DMS153 treated with DMSO at 0.1 percent for 48 hours (cell line): Measurements from ENCODE around the gene RSPH9.

ENCODE experiments used
- DNase-seq: peaks from one replicate; lab custom pipeline; 2025; ENCODE audit not compliant: unreplicated experiment; lab: John Stamatoyannopoulos, UW

The RSPH9 gene

DNA sequence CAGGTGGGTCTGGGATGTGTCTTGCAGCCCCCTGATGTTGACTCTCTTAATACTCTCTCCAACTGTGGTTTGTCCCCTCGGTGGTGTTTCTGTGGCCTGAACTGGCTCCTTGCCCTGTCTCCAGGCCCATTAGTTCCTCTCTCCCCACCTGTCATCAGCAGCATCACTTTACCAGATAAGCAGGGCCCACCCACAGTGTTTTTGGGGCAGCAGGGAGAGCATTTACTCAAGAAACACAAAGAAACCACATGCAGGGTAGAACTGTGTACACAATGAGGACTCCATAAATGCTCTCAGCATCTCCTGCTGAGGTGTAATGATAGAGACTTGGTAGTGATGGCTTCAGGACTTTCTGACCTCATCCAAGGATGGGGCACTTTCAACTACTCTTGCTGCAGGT lies 62.9 kb downstream of the RSPH9 start:
- no peak for DNase-seq

DNA sequence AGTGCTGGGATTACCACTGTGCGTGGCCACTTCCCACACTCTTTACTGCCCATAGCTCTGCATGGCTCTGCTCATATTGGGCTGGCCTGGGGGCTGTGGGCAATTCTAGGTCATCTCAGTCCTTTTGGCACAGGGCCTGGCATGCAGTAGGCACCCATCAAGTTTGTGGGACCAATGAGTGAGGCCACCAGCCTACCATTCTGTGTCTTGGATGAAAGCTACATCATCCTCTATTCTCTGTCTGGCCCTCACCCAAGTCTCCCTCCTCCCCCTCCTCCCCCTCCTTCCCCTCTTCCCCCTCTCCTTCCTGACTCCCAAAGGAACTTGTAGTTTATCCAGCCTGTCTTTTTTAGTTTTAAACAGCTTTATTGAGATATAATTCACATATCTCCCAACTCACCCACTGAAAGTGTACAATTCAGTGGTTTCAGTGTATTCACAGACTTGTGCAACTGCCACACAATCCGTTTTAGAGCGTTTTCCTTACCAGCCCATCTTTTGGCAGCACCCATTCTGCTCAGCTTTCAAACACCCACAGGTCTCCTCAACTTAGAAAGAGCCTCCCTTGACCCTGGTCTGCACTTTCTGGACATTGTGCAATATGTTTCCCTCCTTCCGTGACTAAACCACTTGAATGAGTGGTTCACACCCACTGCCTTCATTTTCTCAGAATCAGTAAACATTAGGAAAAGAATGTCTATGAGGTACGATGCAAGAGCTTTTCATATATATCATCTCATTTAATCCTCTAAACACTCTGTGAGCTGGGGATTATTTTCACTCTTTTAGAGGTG lies 64.2 kb downstream of the RSPH9 start:
- DNase-seq: no peak

DNA sequence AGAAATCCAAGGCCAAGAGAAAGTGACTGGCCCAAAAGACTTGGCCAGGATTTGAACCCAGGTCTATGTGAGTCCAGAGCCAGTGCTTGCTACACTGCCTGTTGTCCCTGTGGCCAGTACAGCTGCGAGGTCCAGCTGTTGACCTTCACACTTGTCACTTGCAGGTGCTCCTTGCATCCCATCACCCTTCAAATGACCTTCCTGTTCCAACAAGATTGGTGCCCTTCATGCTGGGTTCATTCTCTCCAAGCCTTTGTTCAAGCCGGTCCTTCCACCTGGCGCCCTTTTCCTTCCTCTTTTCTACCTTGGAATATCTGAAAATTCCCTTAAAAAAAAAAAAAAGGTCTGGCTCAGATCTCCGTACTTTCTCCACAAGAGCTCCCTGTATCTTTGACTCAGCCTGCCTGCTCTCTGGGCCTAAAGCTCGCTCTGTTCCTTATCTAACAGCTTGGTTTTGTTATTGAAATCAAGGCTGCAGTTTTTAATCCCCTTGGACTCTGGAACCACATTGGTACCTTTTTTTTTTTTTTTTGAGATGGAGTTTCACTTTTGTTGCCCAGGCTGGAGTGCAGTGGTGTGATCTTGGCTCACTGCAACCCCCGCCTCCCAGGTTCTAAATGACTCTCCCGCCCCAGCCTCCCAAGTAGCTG lies 64.9 kb downstream of the RSPH9 start:
- no peak for DNase-seq

DNA sequence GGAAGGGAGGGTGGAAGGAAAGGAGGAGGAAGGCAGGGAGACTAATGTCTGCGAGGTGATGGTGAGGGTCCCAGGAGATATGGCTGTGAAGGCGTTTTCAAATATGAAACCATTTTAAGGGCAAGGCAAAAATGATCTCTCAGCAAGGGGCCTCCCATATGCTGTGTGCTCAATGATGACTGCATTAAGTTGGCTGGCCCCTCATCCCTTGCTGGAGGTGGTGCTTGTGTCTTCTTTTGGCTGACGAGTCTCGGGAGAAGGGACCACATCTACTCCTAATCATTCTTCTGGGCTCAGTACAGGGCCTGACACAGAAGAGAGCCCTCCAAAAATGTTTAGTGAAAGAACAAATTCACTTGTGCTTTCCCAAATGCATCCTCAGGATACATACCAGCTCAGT lies 65.7 kb downstream of the RSPH9 start:
- DNase-seq: no peak

DNA sequence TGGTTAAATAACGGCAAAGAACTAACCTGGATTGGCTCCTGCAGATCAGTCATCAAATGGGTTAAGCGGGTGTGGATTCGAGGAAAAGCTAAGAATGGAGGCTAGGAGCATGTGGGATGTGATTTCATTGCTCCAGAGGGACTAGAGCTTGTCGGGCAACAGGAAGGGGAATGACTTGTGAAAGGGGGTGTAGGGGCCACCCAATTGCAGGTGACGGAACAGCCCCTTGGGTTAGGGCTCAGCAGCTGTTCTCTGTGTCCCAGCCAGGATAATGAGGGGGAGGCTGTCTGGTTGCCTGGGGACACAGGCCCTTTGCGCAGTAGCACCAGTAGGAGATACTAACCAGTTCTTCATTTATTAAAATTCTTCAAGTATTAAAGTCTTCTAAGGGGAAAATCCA lies 67.7 kb downstream of the RSPH9 start:
- DNase-seq: no peak

DNA sequence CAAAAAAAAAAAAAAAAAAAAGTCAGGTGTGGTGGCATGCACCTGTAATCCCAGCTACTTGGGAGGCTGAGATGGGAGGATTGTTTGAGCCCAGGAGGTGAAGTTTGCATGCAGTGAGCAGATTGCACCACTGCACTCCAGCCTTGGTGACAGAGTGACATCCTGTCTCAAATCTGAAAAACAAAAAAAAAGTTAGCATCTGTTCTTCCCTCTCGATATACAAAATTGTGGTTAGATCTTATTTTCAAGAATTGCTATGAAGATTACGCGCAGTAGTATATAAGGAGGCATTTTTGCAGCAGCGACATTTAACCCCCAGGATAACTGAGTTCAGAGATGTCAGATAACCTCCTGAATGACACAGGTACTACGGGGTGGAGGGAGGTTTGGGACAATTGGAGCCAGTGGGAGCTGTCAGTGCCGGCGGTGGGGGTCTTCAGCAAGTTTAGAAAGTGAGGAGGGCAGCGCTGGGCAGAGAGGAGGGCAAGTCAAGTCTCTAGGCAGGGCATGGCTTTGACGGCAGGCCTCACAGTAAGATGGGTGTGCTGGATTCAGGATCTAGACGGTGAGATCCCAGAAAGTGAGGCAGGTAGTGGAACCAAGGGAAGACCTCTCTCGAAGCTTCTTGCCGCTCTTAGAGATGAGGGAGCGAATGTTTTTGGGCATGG lies 68.9 kb downstream of the RSPH9 start:
- DNase-seq: no peak

DNA sequence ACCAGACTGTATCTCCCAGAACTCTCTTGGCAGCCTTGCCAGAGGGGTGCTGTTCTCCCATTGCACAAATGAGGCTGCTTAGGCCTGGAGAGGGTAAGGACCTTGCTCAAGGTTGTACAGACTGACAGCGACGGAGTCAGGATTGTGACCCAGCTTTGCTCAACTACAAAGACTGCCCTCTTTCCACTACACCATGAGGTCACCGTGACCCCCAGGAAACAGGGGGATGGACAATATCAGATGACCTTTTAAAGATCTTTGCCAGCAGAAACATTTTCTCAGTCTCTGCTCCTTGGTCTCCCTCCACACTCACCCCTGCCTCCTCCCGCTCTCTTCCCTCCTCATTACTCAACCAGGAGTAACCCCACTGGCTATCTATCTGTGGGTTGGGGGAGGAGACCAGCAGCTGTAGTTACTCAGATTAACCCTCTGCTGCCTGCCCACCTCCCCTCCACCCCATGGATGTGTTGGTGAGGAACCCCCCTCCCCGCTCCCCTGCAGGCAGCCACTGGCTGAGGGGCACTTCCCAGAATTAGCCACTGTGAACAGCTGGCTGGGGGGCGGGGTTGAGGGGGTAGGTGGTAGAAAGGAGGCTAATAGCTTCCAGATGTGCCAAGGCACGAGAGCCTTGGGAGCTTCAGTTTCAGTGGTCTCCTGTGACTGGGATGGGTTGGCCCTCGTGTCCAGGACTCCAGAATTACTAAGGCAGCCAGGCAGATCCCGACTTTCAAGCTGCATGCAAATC lies 69.6 kb downstream of the RSPH9 start:
- DNase-seq: no peak

DNA sequence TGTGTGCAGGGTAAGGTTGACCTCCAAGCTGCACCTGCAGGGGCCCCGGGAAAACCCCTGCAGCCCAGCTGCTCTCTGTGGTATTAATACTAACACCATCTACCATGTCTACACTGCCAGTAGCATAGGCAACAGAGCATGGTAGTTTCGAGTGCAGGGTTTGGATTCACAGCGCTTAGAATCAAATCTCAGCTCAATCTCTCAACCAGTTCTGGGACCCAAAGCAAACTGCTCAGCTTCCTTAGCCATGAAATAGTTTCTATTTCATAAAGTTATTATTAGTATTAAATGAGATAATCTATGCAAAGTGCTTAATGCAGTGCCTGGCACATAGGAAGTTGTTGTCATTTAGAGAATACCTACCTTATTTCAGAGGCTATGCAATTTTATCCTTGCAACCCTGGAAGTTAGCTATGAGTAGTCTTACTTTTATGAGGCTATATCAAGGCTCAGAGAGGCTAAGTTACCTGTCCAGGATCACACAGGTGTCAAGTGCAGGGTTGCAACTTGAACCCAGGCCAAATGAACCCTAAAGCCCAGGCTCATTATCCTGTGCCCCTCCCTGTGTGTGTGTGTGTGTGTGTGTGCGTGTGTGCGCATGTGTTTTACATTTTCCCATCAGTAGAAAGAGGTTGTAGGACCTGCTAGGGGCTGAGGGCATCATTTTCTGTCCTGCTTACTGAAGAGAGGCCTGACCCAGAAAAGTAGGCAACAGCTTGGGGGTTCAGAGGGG lies 70.4 kb downstream of the RSPH9 start:
- no peak for DNase-seq

DNA sequence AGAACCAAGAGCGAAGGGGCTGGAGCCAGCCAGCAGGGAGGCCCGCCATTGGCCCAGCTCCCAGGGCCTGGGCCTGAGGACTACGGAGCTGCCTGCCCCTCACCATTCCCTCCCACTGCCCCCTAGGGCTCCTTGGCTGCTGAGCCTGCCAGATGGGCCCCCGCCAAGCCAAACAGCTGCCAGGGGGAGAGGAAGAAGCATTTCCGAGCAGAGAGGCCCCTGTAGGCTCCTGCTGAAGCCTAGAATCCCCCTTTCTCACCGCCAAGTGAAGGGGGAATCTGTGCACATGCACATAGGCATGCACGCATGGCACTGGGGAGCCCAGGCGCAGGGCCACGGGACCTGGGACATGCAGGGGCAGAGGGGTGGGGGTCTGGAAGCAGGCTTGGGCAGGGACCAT lies 71.3 kb downstream of the RSPH9 start:
- DNase-seq: no peak

DNA sequence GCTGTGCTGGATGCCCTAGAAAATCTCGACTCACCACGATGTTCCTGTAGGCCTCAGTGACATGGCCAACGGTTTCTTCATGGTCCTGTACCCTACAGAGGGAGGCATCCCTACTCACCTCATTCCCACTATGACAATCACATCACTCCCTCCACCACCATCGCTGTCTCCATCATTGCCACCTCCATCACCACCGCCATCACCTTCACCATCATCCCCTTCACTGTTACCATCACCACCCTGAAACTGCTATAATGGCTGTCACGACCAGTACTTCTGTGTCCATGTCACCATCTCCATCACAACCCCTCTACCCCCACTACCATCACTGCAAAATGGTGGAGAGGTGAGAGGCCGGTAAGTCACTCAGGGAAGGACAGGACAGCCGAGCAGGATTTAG lies 72.6 kb downstream of the RSPH9 start:
- DNase-seq: no peak

DNA sequence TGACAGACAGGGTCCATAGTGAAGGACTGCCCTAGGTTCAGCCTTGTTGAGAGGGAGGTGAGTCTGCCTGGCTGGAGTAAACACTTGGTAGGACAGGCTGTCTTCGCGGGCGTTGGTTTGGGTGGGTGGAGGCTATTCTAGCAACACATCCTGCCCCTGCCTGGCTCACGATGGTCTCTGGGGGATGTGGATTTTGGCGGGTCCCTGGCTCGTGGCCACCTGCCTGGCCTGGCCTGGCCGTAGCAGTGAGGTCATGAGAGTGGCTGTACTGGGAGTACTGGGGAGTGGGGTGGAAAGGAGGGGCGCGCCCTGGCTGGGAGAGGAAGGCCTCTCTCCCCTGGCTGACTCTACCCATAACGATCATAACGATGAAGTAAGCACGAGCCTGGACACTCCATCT lies 73.0 kb downstream of the RSPH9 start:
- DNase-seq: no peak

DNA sequence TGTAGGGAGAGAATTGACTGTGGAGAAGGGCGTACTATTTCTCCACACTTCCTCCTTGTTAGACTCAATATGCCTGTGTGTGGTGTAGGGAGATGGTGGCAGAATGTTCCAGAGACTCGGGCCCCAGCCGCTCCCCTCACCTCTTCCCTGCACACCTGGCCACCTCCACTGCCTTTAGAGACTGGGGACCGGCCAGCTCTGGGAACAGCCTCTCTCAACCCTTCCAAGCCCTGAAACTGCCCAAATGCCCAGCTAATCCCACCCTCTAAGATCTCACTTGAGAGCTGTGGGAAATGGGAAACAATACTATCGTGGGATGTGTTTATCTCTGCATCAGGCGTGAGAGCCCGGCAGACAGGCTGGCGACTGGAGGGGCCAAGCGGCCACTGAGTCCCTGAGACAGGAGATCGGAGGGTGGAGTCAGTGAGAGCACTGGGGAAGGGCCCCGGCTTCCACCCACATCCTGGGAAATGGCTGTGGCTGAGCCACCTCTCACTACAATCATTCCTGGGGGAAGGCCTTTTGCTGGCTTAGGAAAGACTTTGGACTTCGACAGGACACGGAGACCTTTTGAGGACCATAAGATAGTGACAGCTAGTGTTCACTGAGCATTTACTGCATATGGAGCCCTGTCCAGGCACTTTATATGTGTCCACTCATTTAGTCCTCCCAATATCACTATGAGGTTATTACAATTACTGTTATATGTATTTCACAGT lies 73.7 kb downstream of the RSPH9 start:
- no peak for DNase-seq

DNA sequence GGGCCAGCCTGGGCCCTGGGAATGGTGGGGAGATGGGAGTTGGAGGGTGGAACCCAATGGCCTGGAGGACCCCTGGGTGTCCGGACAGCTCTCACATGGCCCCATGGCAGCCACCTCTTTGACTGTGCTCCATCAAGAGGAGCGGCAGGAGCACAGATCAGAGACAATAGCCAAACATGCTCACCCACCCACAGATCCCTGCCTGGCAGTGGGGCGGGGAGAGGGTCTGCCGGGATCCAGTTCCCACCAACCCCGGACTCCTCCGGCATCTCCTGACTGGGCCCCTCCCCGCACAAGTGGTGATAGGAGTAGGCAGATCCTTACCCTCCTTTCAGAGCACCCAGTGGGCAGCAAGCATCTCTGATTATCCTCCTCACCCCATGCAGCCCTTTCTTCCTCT lies 74.7 kb downstream of the RSPH9 start:
- no peak for DNase-seq

DNA sequence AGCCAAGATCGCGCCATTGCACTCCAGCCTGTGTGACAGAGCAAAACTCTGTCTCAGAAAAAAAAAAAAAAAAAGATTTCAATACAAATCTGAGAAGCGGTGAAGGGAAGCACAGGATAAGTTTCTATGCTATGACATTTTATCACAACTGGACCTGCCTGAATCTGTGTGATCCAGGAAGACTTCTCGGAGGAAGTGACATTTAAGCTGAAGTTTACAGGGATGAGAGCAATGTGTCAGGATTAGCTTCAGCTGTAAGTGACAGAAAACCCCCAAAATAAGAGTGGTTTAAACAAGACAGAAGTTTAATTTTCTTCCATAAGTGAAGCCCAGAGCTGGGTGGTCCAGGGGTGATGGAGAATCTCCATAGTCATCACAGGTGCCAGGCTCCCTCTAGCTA lies 76.2 kb downstream of the RSPH9 start:
- no peak for DNase-seq
